OCI-LY3 (cell line): ENCODE data around the gene TRAF3IP3.
A peak's percentile ranks its signal among the peaks of the same experiment; 100 is the strongest.

Experiments used
- H2AFZ ChIP-seq: fragments of 200-600, 300-600 bp; shearing (Covaris generic); 2 replicates; pipeline ENCODE4 v1.6.0; 2014; ENCODE audit warnings: antibody characterized with exemption, low read depth, low read length
- H3K27ac ChIP-seq: fragments of 200-600, 300-600 bp; sonication (generic); 2 replicates; pipeline ENCODE4 v1.5.1; 2014; ENCODE audit warnings: mild to moderate bottlenecking, low read length, moderate library complexity, mixed read lengths
- H3K27me3 ChIP-seq: fragments of 200-600, 300-600 bp; sonication (generic); 2 replicates; pipeline ENCODE4 v1.6.1; 2014; ENCODE audit warnings: low read depth, low read length, mixed read lengths
- H3K36me3 ChIP-seq: fragments of 200-600, 300-600 bp; sonication (generic); replicated peaks from 2 replicates; pipeline ENCODE3; 2014; ENCODE audit warnings: low read depth, low read length, mixed read lengths
- H3K4me1 ChIP-seq: fragments of 300-600, 200-600 bp; sonication (generic); 2 replicates; pipeline ENCODE4 v1.6.1; 2014; ENCODE audit warnings: low read length, mixed read lengths
- H3K4me2 ChIP-seq: fragments of 200-600, 300-600 bp; sonication (generic); 2 replicates; pipeline ENCODE4 v1.6.1; 2014; ENCODE audit warnings: low read length, mixed read lengths
- H3K4me3 ChIP-seq: fragments of 300-600, 200-600 bp; sonication (generic); 2 replicates; pipeline ENCODE4 v1.5.1; 2014; ENCODE audit warnings: antibody characterized with exemption, mild to moderate bottlenecking, low read length, moderate library complexity
- H3K79me2 ChIP-seq: fragments of 300-600, 200-600 bp; shearing (Covaris generic); 2 replicates; pipeline ENCODE4 v1.6.1; 2014; ENCODE audit warnings: mild to moderate bottlenecking, low read length, mixed read lengths
- H3K9ac ChIP-seq: fragments of 300-600, 200-600 bp; shearing (Covaris generic); 2 replicates; pipeline ENCODE4 v1.6.0; 2014; ENCODE audit warnings: mild to moderate bottlenecking, low read length, moderate library complexity
- H3K9me3 ChIP-seq: fragments of 200-600, 300-600 bp; shearing (Covaris generic); 2 replicates; pipeline ENCODE4 v1.6.1; 2014; ENCODE audit warnings: low read length, mixed read lengths; ENCODE audit not compliant: insufficient read depth
- H4K20me1 ChIP-seq: fragments of 200-600, 300-600 bp; sonication (generic); 2 replicates; pipeline ENCODE4 v1.6.1; 2016; ENCODE audit warnings: low read length, mixed read lengths; ENCODE audit not compliant: insufficient read depth
- CTCF ChIP-seq: fragments of 200-600, 300-600 bp; sonication (generic); IDR thresholded peaks from 2 replicates; pipeline ENCODE4 v1.5.1; 2014; ENCODE audit warnings: antibody characterized with exemption, low read length, low read depth
- EZH2phosphoT487 ChIP-seq: fragments of 200-600 bp; shearing (Covaris generic); IDR thresholded peaks from 2 replicates; pipeline ENCODE4 v1.6.1; 2018; ENCODE audit warnings: antibody characterized with exemption, mixed run types, low read depth

Gene TRAF3IP3

DNA sequence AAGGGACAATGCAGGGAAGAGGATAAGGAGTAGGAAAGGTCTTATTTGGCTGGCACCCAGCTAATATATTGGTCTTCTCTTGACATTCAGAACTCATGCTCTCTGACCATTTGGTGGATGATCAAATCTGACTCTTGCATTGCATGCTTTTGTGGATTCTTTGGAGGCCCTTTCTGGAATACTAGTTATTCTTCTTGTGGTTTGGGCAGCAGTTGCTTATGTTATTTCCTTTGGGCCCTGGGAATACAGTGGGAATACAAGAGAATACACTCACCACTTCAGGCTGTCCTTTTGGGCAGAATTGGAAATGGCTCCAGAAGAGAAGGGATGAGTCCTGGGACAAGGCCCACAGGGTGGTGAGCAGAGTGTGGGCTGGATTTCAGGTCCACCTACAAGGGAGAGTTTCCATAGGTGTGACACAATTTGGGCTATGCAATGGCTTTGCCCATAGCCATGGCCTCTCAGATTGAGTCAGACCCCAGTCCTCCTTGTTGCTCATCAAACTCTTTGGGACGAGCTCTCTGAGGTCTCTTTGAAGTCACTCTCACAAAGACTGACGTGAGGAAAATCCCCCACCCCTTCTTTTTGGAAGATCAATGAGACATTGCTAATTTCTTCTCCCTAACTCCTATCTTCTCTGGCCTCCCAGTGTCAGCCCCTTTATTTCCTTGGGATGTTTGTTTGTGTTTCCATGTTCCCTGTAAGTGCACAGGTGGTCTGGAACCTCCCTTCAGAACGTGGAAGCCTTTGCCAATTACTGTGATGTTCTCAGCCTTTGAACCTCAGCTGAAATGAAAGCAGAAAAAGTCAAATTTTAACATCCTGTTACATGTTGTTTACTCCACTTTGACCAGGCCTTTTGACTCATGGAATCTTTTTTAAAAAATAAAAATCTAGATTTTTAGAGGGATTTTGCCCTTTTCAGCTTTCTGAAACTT lies 31.8 kb upstream of the TRAF3IP3 start:
- H3K4me3 ChIP-seq, result no peak overlapping the region
- no peak overlapping the region for H3K4me2 ChIP-seq
- no peaks in the 10 kb centered on the region for H3K9me3 ChIP-seq
- no peak overlapping the region for H2AFZ ChIP-seq
- H3K4me1 ChIP-seq, result peaks cover 12% of the 10 kb centered on the region
- no peaks in the 10 kb centered on the region for H3K27me3 ChIP-seq
- TF ChIP-seq CTCF, result no peak
- TF ChIP-seq EZH2phosphoT487, result no peak
- no peak overlapping the region for H3K27ac ChIP-seq
- H3K9ac ChIP-seq, result no peak overlapping the region
- no peaks in the 10 kb centered on the region for H3K79me2 ChIP-seq
- no peaks in the 10 kb centered on the region for H4K20me1 ChIP-seq
- no peaks in the 10 kb centered on the region for H3K36me3 ChIP-seq

DNA sequence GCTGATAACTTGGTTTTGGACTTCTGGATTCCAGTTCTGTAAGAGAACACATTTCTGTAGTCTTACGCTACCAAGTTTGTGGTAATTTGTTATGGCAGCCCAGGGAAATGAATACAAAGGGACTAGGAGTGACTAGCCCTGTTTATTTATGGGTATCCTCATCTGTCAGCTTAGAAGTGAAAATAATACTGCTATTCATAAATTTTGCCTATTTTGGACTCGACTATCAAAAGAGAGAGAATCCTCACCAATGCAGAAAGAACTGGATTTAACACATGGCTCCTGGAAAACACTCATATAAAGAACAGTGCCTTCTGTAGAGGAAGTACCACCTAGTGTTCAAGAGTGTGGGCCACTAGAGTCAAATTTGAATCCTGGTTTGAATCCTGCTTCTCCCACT lies 28.6 kb upstream of the TRAF3IP3 start:
- H3K9me3 ChIP-seq, result no peaks in the 10 kb centered on the region

DNA sequence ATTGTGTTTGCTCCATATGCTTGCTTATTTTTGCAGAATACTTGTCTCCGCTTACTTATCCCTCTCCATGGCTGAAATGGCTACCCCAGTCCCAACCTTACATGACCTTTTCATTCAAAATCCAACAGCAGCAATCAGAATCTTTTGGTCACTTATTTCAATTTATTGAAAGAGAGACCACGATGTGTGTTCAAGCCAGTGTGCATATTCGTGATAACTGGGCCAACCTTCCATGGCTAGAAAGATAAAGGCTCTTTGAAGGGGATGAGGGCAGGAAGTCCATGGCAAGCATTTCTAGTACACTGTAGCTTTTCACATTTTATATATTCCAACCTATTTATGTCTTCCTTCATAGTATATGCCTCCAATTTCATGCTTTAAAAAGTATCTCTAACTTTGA lies 28.1 kb upstream of the TRAF3IP3 start:
- Histone ChIP-seq H3K4me2 (no peak overlapping the region), H3K4me3 (no peak overlapping the region), H2AFZ (no peak overlapping the region), H3K4me1 (peaks cover 12% of the 10 kb centered on the region), H3K9me3 (no peaks in the 10 kb centered on the region), H3K27ac (no peak overlapping the region), H4K20me1 (no peaks in the 10 kb centered on the region), H3K9ac (no peak overlapping the region), H3K79me2 (no peaks in the 10 kb centered on the region), H3K27me3 (peaks cover 4% of the 10 kb centered on the region; the same call in 1 of the 2 replicates), H3K36me3 (no peaks in the 10 kb centered on the region)
- TF ChIP-seq EZH2phosphoT487, result no peak
- no peak for TF ChIP-seq CTCF

More for the DNA sequence above, 28.6 kb upstream of the TRAF3IP3 start:
- TF ChIP-seq CTCF, result 0 out of 2 replicates have a peak, but pooled peaks have one; percentile 6
- no peak for TF ChIP-seq EZH2phosphoT487
- Histone ChIP-seq H3K36me3 (no peaks in the 10 kb centered on the region), H3K79me2 (no peaks in the 10 kb centered on the region), H3K27me3 (peaks cover 4% of the 10 kb centered on the region; the same call in 1 of the 2 replicates), H4K20me1 (no peaks in the 10 kb centered on the region), H2AFZ (no peak overlapping the region), H3K9ac (no peak overlapping the region), H3K4me3 (no peak overlapping the region), H3K4me1 (peaks cover 12% of the 10 kb centered on the region), H3K27ac (no peak overlapping the region), H3K4me2 (no peak overlapping the region)

- Histone ChIP-seq H3K4me3 (no peak overlapping the region), H3K79me2 (no peaks in the 10 kb centered on the region), H3K4me1 (peaks cover 19% of the 10 kb centered on the region), H3K36me3 (no peaks in the 10 kb centered on the region), H3K9me3 (no peaks in the 10 kb centered on the region), H3K9ac (no peak overlapping the region), H3K27ac (no peak overlapping the region), H4K20me1 (no peaks in the 10 kb centered on the region), H2AFZ (no peak overlapping the region), H3K27me3 (peaks cover 4% of the 10 kb centered on the region; the same call in 1 of the 2 replicates), H3K4me2 (no peak overlapping the region)
- no peak for TF ChIP-seq EZH2phosphoT487
- TF ChIP-seq CTCF, result no peak
These were observed 27.4 kb upstream of the TRAF3IP3 start for GRCh38 chr1:209728466-209728865.
